ENCODE data around the gene SELENOO. TPM values are rescaled to one million over a fixed set of nuclear protein-coding genes. Genes with fewer than 3 reads are reported as not detected.

Gene SELENOO
- total RNA-seq, 1 experiment from 2014 or later: 65.3 TPM

GRCh38 chr22:50252082-50253045, 51.6 kb downstream of the SELENOO start:
- peak; percentile 83 for DNase-seq (ENCODE audit: low spot score)

- no peak for DNase-seq (ENCODE audit: low spot score)
These were observed 52.5 kb downstream of the SELENOO start for GRCh38 chr22:50253046-50253915.

- no peak for DNase-seq (ENCODE audit: low spot score)
These were observed 53.1 kb downstream of the SELENOO start for GRCh38 chr22:50253941-50254340.

GRCh38 chr22:50255099-50255498, 54.3 kb downstream of the SELENOO start:
- DNase-seq (ENCODE audit: low spot score): no peak

- DNase-seq (ENCODE audit: low spot score): no peak
These were observed 54.8 kb downstream of the SELENOO start for GRCh38 chr22:50255607-50256006.

GRCh38 chr22:50256258-50256862, 55.5 kb downstream of the SELENOO start:
- DNase-seq (ENCODE audit: low spot score): no peak

- no peak for DNase-seq (ENCODE audit: low spot score)
These were observed 56.2 kb downstream of the SELENOO start for GRCh38 chr22:50257041-50257440.

GRCh38 chr22:50257451-50258360, 56.9 kb downstream of the SELENOO start:
- DNase-seq (ENCODE audit: low spot score): no peak

- DNase-seq (ENCODE audit: low spot score): no peak
These were observed 57.8 kb downstream of the SELENOO start for GRCh38 chr22:50258361-50259292.

GRCh38 chr22:50259302-50259701, 58.5 kb downstream of the SELENOO start:
- no peak for DNase-seq (ENCODE audit: low spot score)

- DNase-seq (ENCODE audit: low spot score): no peak
These were observed 59.6 kb downstream of the SELENOO start for GRCh38 chr22:50260434-50260800.

GRCh38 chr22:50260801-50261614, 60.2 kb downstream of the SELENOO start:
- DNase-seq (ENCODE audit: low spot score): no peak

GRCh38 chr22:50261615-50262459, 61.0 kb downstream of the SELENOO start, which contains the start of gene MAPK12:
Gene MAPK12 (minus strand): TSS chr22:50261683. CDS start chr22:50261509, 174 bp downstream.
- no peak for DNase-seq (ENCODE audit: low spot score)

- no peak for DNase-seq (ENCODE audit: low spot score)
These were observed 61.7 kb downstream of the SELENOO start for GRCh38 chr22:50262460-50262911.

- DNase-seq (ENCODE audit: low spot score): no peak
These were observed 62.3 kb downstream of the SELENOO start for GRCh38 chr22:50262973-50263617.

- DNase-seq (ENCODE audit: low spot score): no peak
These were observed 63.4 kb downstream of the SELENOO start for GRCh38 chr22:50264104-50264745.

Data from HT-29 (cell line).